ENCODE measurements around the gene KRT78. TPM values are rescaled to one million over a fixed set of nuclear protein-coding genes. Genes with fewer than 3 reads are reported as not detected.

Gene KRT78
- total and polyA plus RNA-seq, 4 donors = 0.06 TPM; not detected in 3

GRCh38 chr12:52815161-52815560 is 33.6 kb downstream of the KRT78 start:
- TF ChIP-seq FOXA1 (IDR thresholded peaks at IDR 0.05) (no peak), GABPA (IDR thresholded peaks at IDR 0.05 in 1 of 2, conservative IDR thresholded peaks at IDR 0.05 in 1 of 2) (no peak), TAF1 (conservative IDR thresholded peaks at IDR 0.05) (no peak), YY1 (IDR thresholded peaks at IDR 0.05) (no peak), EGR1 (IDR thresholded peaks at IDR 0.05; ENCODE audit: low read depth in 2 of 2) (no peak), FOXA2 (IDR thresholded peaks at IDR 0.05) (no peak), RAD21 (IDR thresholded peaks at IDR 0.05) (no peak), REST (IDR thresholded peaks at IDR 0.05) (no peak), SP1 (IDR thresholded peaks at IDR 0.05) (no peak), NR2F2 (IDR thresholded peaks at IDR 0.05) (no peak), ZBTB33 (IDR thresholded peaks at IDR 0.05) (no peak)
- Histone ChIP-seq H3K9ac (ENCODE audit: low read depth in 1 of 2, low read length in 2 of 2) (no peak overlapping the region), H3K27me3 (ENCODE audit: control insufficient read depth in 4 of 4, insufficient read depth in 4 of 4, low read length in 3 of 4) (peaks cover 0 to 3% (median 0%) of the 10 kb centered on the region in 4 donors), H3K36me3 (ENCODE audit: control insufficient read depth in 4 of 4, insufficient read depth in 3 of 4, low read depth in 1 of 4, low read length in 3 of 4) (no peaks in the 10 kb centered on the region), H3K9me3 (ENCODE audit: control insufficient read depth in 4 of 4, low read length in 3 of 4) (no peaks in the 10 kb centered on the region), H3K4me3 (ENCODE audit: low read depth in 1 of 3, low read length in 3 of 3) (no peak overlapping the region), H3K27ac (ENCODE audit: low read depth in 1 of 2, low read length in 2 of 2) (no peak overlapping the region), H3K4me1 (ENCODE audit: control insufficient read depth in 4 of 4, insufficient read depth in 4 of 4, low read length in 3 of 4) (no peaks in the 10 kb centered on the region)
- 93% methylated on average over 4 of the region's 4 CpGs for WGBS
- DNase-seq (ENCODE audit: low spot score) = no peak

- Histone ChIP-seq H3K4me1 (ENCODE audit: control insufficient read depth in 4 of 4, insufficient read depth in 4 of 4, low read length in 3 of 4) (no peaks in the 10 kb centered on the region), H3K36me3 (ENCODE audit: control insufficient read depth in 4 of 4, insufficient read depth in 3 of 4, low read depth in 1 of 4, low read length in 3 of 4) (no peaks in the 10 kb centered on the region), H3K27ac (ENCODE audit: low read depth in 1 of 2, low read length in 2 of 2) (no peak overlapping the region), H3K4me3 (ENCODE audit: low read depth in 1 of 3, low read length in 3 of 3) (no peak overlapping the region), H3K9ac (ENCODE audit: low read depth in 1 of 2, low read length in 2 of 2) (no peak overlapping the region), H3K9me3 (ENCODE audit: control insufficient read depth in 4 of 4, low read length in 3 of 4) (no peaks in the 10 kb centered on the region), H3K27me3 (ENCODE audit: control insufficient read depth in 4 of 4, insufficient read depth in 4 of 4, low read length in 3 of 4) (peaks cover 0 to 3% (median 0%) of the 10 kb centered on the region in 4 donors)
- WGBS = 81% methylated on average over 4 of the region's 4 CpGs
- TF ChIP-seq FOXA1 (IDR thresholded peaks at IDR 0.05) (no peak), EGR1 (IDR thresholded peaks at IDR 0.05; ENCODE audit: low read depth in 2 of 2) (no peak), FOXA2 (IDR thresholded peaks at IDR 0.05) (no peak), CTCF (IDR thresholded peaks at IDR 0.05; ENCODE audit: low read depth, low read length, missing input control) (no peak), MAX (IDR thresholded peaks at IDR 0.05) (no peak), NR2F2 (IDR thresholded peaks at IDR 0.05) (no peak), SP1 (IDR thresholded peaks at IDR 0.05) (no peak), YY1 (IDR thresholded peaks at IDR 0.05) (no peak), ZBTB33 (IDR thresholded peaks at IDR 0.05) (no peak), RXRA (IDR thresholded peaks at IDR 0.05) (no peak), ATF3 (IDR thresholded peaks at IDR 0.05) (no peak), JUND (IDR thresholded peaks at IDR 0.05) (no peak), HNF4G (IDR thresholded peaks at IDR 0.05) (no peak)
- no peak for DNase-seq (ENCODE audit: low spot score)
These were observed 34.1 kb downstream of the KRT78 start for GRCh38 chr12:52814710-52815155.
